HL-60 (cell line): ENCODE measurements around the gene MLLT11.

Source experiments
- POLR2AphosphoS5 ChIP-seq: IDR thresholded peaks from 2 replicates; pipeline ENCODE4 v1.6.1; 2012; ENCODE audit warnings: low read depth
- TF ChIP-seq, protein P1 (sequence below): IDR thresholded peaks from one replicate; pipeline ENCODE4 v1.5.1; 2011; ENCODE audit warnings: low read length, control low read depth, inconsistent platforms; ENCODE audit not compliant: insufficient read depth

DNA sequence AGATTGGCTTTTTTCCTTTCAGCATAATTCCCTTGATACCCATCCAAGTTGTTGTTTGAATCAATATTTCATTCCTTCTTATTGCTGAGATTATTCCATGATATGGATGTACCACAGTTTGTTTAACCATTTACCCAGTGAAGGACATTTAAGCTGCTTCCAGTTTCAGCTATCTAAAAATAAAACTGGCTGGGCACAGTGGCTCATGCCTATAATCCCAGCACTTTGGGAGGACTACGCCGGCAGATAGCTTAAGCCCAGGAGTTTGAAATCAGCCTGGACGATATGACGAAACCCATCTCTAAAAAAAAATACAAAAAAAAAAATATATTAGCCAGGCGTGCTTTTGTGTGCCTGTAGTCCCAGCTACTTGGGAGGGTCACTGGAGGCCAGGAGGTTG, 53.7 kb downstream of the MLLT11 start:
- TF ChIP-seq, protein P1, sequence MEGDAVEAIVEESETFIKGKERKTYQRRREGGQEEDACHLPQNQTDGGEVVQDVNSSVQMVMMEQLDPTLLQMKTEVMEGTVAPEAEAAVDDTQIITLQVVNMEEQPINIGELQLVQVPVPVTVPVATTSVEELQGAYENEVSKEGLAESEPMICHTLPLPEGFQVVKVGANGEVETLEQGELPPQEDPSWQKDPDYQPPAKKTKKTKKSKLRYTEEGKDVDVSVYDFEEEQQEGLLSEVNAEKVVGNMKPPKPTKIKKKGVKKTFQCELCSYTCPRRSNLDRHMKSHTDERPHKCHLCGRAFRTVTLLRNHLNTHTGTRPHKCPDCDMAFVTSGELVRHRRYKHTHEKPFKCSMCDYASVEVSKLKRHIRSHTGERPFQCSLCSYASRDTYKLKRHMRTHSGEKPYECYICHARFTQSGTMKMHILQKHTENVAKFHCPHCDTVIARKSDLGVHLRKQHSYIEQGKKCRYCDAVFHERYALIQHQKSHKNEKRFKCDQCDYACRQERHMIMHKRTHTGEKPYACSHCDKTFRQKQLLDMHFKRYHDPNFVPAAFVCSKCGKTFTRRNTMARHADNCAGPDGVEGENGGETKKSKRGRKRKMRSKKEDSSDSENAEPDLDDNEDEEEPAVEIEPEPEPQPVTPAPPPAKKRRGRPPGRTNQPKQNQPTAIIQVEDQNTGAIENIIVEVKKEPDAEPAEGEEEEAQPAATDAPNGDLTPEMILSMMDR, result no peak
- no peak for TF ChIP-seq POLR2AphosphoS5
